ENCODE measurements around the gene STAG1. TPM values are rescaled to one million over a fixed set of nuclear protein-coding genes. Genes with fewer than 3 reads are reported as not detected.

STAG1 gene
- total RNA-seq, 1 donor from 2014 or later: 40.9 TPM

GRCh38 chr3:136292500-136292899 is 459.7 kb downstream of the STAG1 start:
- Mint-ChIP-seq H3K36me3 (ENCODE audit: low read depth) (peaks cover 33% of the 10 kb centered on the region), H3K27me3 (ENCODE audit: low read depth) (no peaks in the 10 kb centered on the region), H3K9me3 (ENCODE audit: low read depth) (peaks cover 11% of the 10 kb centered on the region), H3K4me3 (ENCODE audit: unreplicated experiment) (no peak overlapping the region), H3K4me1 (ENCODE audit: low read depth) (no peaks in the 10 kb centered on the region), H3K27ac (ENCODE audit: unreplicated experiment) (no peak overlapping the region)
- DNase-seq (ENCODE audit: low spot score): no peak
- TF ChIP-seq CTCF (IDR thresholded peaks at IDR 0.05): no peak

DNA sequence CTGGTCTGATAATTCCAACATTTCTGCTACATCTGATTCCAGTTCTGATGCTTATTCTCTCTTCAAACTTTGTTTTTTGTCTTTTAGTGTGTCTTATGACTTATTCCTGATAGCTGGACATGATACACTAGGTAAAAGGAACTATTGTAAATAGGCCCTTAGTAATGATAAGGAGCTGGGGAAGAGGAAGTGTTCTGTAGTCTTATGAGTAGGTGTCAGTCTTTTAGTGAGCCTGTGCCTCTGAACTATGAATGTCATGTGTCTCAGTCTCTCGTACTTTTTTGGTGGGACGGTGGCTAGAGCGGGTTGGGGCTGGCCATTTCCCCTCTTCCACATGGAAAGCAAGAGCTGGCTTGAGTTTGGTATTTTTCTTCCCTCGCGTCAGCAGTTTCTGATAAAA is 460.9 kb downstream of the STAG1 start:
- no peak overlapping the region for H3K4me3 Mint-ChIP-seq (ENCODE audit: unreplicated experiment)
- peaks cover 11% of the 10 kb centered on the region for H3K9me3 Mint-ChIP-seq (ENCODE audit: low read depth)
- H3K27ac Mint-ChIP-seq (ENCODE audit: unreplicated experiment): no peak overlapping the region
- H3K36me3 Mint-ChIP-seq (ENCODE audit: low read depth): peaks cover 36% of the 10 kb centered on the region
- no peak for TF ChIP-seq CTCF (IDR thresholded peaks at IDR 0.05)
- DNase-seq (ENCODE audit: low spot score): no peak
- no peaks in the 10 kb centered on the region for H3K27me3 Mint-ChIP-seq (ENCODE audit: low read depth)
- no peaks in the 10 kb centered on the region for H3K4me1 Mint-ChIP-seq (ENCODE audit: low read depth)

Other genes starting within 250 kb of the STAG1 start
- gene SLC35G2, start 66.7 kb upstream of the STAG1 start, total RNA-seq: 2.8 to 3.9 TPM (median 3.8 TPM) in 3 replicates
- 29.3 to 38.1 TPM (median 30.8 TPM) in 3 replicates for gene NCK1, start 109.8 kb upstream of the STAG1 start, total RNA-seq
- gene IL20RB, start 205.6 kb upstream of the STAG1 start, total RNA-seq: 0.92 to 1.2 TPM (median 0.94 TPM) in 3 replicates

Data from chondrocyte (in vitro differentiated cells).